ENCODE measurements around the gene RASGRP4. TPM values are rescaled to one million over a fixed set of nuclear protein-coding genes. Genes with fewer than 3 reads are reported as not detected.
"Not testable (repeated sequence)": the region's sequence is repeated elsewhere in the genome, so short reads cannot be mapped to it uniquely, and the experiment has no call there.

Gene RASGRP4
- total RNA-seq, 1 donor from 2014 or later, result 0.64 TPM

- DNase-seq (ENCODE audit: low spot score in 2 of 2), result no peak
- Histone ChIP-seq H3K36me3 (no peaks in the 10 kb centered on the region), H3K27me3 (no peaks in the 10 kb centered on the region), H3K4me3 (no peak overlapping the region), H3K27ac (no peak overlapping the region), H3K4me1 (no peaks in the 10 kb centered on the region), H3K9me3 (no peaks in the 10 kb centered on the region)
- TF ChIP-seq CTCF (IDR thresholded peaks at IDR 0.05), result no peak
- intact Hi-C loops (cut with DNase I), result no loop called here
These were observed 56.4 kb downstream of the RASGRP4 start for GRCh38 chr19:38369584-38369983.

GRCh38 chr19:38367041-38367440 lies 59.0 kb downstream of the RASGRP4 start:
- intact Hi-C loops (cut with DNase I), result no loop called here
- Histone ChIP-seq H3K4me1 (peaks cover 0 to 6% of the 10 kb centered on the region in 2 donors), H3K27me3 (no peaks in the 10 kb centered on the region), H3K36me3 (no peaks in the 10 kb centered on the region), H3K27ac (no peak overlapping the region), H3K4me3 (no peak overlapping the region), H3K9me3 (no peaks in the 10 kb centered on the region)
- DNase-seq (ENCODE audit: low spot score in 2 of 2), result no peak
- no peak for TF ChIP-seq CTCF (IDR thresholded peaks at IDR 0.05)

GRCh38 chr19:38362946-38363688 lies 62.9 kb downstream of the RASGRP4 start:
- H3K9me3 ChIP-seq; DNase-seq (ENCODE audit: low spot score in 2 of 2); H3K36me3 ChIP-seq; H3K27me3 ChIP-seq; H3K27ac ChIP-seq; intact Hi-C loops (cut with DNase I): not testable (repeated sequence)
- H3K4me3 ChIP-seq, result peak overlapping the region in 1 of 2 donors; percentile 77
- H3K4me1 ChIP-seq, result peaks cover 0 to 12% of the 10 kb centered on the region in 2 donors

- Histone ChIP-seq H3K36me3 (no peaks in the 10 kb centered on the region), H3K9me3 (no peaks in the 10 kb centered on the region), H3K4me3 (peak overlapping the region; percentile 49 to 77), H3K27ac (peak overlapping the region in 1 of 2 donors; percentile 2), H3K27me3 (no peaks in the 10 kb centered on the region), H3K4me1 (peaks cover 0 to 12% of the 10 kb centered on the region in 2 donors)
- TF ChIP-seq CTCF (IDR thresholded peaks at IDR 0.05), result no peak
- intact Hi-C loops (cut with DNase I), result no loop called here
- DNase-seq (ENCODE audit: low spot score in 2 of 2), result peak; percentile 39 to 86
These were observed 63.7 kb downstream of the RASGRP4 start for GRCh38 chr19:38362076-38362945.

- no peaks in the 10 kb centered on the region for H3K9me3 ChIP-seq
- peak overlapping the region; percentile 49 to 77 for H3K4me3 ChIP-seq
- no peak overlapping the region for H3K27ac ChIP-seq
- H3K4me1 ChIP-seq, result peaks cover 0 to 12% of the 10 kb centered on the region in 2 donors
- H3K36me3 ChIP-seq, result no peaks in the 10 kb centered on the region
- intact Hi-C loops (cut with DNase I), result no loop called here
- no peaks in the 10 kb centered on the region for H3K27me3 ChIP-seq
- TF ChIP-seq CTCF (IDR thresholded peaks at IDR 0.05), result peak in 1 of 3 experiments; percentile 8
- peak in 1 of 2 donors; percentile 78 for DNase-seq (ENCODE audit: low spot score in 2 of 2)
These were observed 64.4 kb downstream of the RASGRP4 start for GRCh38 chr19:38361633-38362075.
